AG09309 (cell line): ENCODE measurements around the gene TNFRSF19.

Source experiments
- DNase-seq: peaks from one replicate; pipeline ENCODE4 v3.0.0-alpha.2; 2010; ENCODE audit warnings: low read depth
- H3K4me3 ChIP-seq: 2 replicates; pipeline ENCODE4 v1.5.1; 2011; ENCODE audit warnings: mild to moderate bottlenecking, low read depth, low read length, moderate library complexity; ENCODE audit not compliant: control insufficient read depth
- TF ChIP-seq, protein P1 (sequence below): IDR thresholded peaks from 2 replicates; pipeline ENCODE4 v1.5.1; 2011; ENCODE audit warnings: mild to moderate bottlenecking, low read depth, low read length, inconsistent platforms; ENCODE audit not compliant: insufficient read depth, control insufficient read depth; ENCODE audit errors: missing control alignments

The TNFRSF19 gene

DNA sequence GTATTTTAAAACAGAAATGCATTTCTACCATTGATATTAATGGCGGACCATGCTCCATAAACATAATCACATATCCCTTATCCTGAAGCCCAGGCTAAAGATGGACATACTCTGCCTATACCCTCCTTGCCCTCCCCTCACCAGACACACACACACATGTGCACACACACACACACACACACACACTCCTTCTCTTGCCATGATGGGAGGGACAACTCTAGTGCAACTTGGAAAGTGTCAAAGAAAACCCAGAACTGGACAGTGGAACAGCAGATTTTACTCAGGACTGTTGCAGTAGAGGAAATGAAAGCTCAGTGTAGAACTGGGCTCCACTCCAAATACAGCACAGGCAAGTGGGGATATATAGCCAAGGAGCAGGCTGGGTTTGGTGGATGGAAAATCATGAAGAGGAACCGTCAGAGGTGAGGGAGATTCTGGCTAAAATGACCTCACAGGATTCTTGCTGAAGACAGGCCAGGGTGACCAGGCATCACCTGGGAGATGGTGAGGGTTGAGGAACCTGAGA is 40.8 kb downstream of the TNFRSF19 start:
- TF ChIP-seq, protein P1, sequence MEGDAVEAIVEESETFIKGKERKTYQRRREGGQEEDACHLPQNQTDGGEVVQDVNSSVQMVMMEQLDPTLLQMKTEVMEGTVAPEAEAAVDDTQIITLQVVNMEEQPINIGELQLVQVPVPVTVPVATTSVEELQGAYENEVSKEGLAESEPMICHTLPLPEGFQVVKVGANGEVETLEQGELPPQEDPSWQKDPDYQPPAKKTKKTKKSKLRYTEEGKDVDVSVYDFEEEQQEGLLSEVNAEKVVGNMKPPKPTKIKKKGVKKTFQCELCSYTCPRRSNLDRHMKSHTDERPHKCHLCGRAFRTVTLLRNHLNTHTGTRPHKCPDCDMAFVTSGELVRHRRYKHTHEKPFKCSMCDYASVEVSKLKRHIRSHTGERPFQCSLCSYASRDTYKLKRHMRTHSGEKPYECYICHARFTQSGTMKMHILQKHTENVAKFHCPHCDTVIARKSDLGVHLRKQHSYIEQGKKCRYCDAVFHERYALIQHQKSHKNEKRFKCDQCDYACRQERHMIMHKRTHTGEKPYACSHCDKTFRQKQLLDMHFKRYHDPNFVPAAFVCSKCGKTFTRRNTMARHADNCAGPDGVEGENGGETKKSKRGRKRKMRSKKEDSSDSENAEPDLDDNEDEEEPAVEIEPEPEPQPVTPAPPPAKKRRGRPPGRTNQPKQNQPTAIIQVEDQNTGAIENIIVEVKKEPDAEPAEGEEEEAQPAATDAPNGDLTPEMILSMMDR = no peak
- H3K4me3 ChIP-seq = no peak overlapping the region
- DNase-seq = no peak

DNA sequence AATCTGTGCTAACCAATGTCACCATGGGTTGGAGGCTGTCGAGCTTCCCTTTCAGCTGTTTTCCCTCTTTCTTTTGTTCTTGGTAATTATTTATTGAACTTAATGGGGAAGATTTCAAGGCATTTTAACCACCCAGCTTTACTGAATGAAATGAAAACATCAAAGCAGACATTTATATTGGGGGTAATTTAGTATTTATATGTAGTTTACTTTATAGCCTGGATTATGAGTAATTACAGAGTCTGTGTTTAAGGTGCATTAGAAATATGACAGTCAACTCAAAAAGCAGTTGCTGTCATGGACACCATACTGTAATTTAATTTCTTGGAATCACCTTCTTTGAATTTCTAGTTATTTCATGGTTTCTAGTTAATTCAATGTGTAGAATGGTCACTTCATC is 42.0 kb downstream of the TNFRSF19 start:
- no peak for DNase-seq
- no peak overlapping the region for H3K4me3 ChIP-seq
- TF ChIP-seq, protein P1 = no peak

DNA sequence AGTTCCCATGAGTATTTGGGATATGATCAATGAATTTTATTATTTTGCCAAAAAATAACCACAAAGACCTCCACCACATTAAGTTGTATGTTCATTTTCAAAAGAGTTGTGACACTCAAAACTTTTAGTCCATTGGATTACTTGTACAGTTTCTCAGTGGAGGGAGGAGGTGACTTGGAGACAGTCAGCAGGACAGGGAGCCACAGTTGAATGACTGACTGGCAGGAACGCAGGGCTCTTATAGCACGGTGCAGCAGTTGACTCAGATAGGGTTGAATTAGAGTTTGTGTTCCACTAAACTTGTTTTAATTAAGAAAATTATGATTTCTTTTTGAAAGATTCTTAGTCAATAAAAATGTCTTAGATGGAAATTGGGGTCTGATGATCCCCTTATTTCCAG is 42.5 kb downstream of the TNFRSF19 start:
- no peak overlapping the region for H3K4me3 ChIP-seq
- no peak for DNase-seq
- TF ChIP-seq, protein P1 = no peak

DNA sequence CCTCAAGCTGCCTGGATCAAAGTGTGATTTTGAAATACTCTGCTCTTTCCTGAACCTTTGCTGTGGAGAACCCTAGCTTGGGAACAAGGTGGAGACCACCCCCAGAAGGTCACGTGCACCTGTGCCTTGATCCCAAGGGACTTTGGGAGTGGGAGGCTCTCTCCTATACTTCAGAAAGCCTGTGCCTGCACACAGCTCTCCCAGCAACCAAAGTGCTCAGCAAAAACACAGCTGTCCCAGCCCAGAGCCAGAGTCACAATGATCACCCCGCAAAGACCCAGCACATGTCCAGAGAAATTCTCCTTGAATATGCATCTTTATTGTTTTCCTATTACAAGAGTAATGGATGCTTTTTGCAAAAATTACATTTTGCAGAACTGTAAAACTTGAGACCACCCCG is 43.4 kb downstream of the TNFRSF19 start:
- TF ChIP-seq, protein P1 = no peak
- DNase-seq = no peak
- H3K4me3 ChIP-seq = no peak overlapping the region

DNA sequence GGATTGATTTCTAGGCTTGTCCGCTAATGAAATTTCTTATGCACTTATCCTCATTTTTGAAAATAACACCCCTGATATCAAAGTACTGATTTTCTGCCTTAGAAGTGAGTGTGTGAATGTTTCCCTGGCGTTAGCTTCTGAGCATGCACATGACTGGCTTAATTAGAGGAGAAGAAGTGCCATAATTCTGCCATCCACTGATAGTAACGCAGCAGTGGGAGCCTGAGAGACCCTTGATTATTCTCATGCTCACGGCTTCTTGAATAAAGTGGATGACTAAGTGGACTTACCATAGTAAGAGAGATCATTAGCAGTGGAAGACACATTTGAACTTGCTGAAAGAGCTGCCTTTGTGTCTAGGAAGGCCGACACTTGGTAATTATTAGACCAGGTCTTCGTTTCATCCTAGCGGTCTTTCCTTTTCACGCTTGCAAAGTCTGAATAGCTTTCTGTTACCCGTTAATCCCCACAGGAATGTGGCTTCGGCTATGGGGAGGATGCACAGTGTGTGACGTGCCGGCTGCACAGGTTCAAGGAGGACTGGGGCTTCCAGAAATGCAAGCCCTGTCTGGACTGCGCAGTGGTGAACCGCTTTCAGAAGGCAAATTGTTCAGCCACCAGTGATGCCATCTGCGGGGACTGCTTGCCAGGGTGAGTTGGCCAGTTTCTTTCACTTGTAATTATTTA is 45.3 kb downstream of the TNFRSF19 start:
- DNase-seq = no peak
- TF ChIP-seq, protein P1 = no peak
- H3K4me3 ChIP-seq = no peak overlapping the region

DNA sequence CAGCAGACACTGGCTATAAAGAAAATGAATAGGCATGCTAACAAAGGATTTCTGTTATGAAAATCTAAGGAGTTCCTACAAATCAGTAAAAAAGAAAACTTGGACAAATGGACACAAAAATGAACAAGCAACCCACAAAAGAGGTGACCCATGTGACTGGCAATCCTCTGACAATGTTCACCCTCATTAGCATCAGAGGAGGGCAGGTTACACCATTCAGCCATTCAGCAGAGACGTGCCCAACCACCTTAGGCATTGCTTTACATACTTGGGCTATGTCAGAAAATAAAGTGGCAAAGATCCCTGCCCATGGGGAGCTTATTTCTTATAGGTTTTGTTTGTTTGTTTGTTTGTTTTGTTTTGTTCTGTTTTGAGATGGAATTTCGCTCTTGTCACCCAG is 46.0 kb downstream of the TNFRSF19 start:
- TF ChIP-seq, protein P1 = no peak
- no peak for DNase-seq
- no peak overlapping the region for H3K4me3 ChIP-seq
